H1 (cell line): ENCODE data around the gene SHISAL1. TPM values are rescaled to one million over a fixed set of nuclear protein-coding genes. Genes with fewer than 3 reads are reported as not detected.

Source experiments
- CTCF ChIA-PET: fragments of 300-600 bp; sonication (Branson Sonifier 250); formaldehyde crosslinking; loops from one replicate; lab custom pipeline; 2021; ENCODE audit not compliant: partially characterized antibody; lab: Charles Lee
- POLR2A ChIA-PET: fragments of 300-600 bp; sonication (Branson Sonifier 250); formaldehyde crosslinking; loops from one replicate; lab custom pipeline; 2021; ENCODE audit warnings: inconsistent platforms; ENCODE audit not compliant: partially characterized antibody; lab: Charles Lee
- DNase-seq, 2 experiments: peaks; one replicate each; pipeline versions ENCODE4 v3.0.0 to v3.0.0-alpha.2; 2010 to 2022; ENCODE audit warnings: low spot score in 2 of 2, low read depth in 1 of 2, mixed read lengths in 1 of 2
- FAIRE-seq: peaks from 2 replicates; lab custom pipeline; 2011; peaks lifted over from hg19 to GRCh38; lab: Jason Lieb, UNC
- H2AFZ ChIP-seq: 2 replicates; pipeline ENCODE4 v1.8.1; 2012; ENCODE audit warnings: low read length, inconsistent platforms
- H2AK5ac ChIP-seq: 2 replicates; pipeline ENCODE4 v1.6.1; 2013; ENCODE audit warnings: low read depth, low read length
- H2BK120ac ChIP-seq: replicated peaks from 2 replicates; pipeline ENCODE3; 2013; ENCODE audit warnings: low read depth, low read length, inconsistent platforms
- H2BK12ac ChIP-seq: 2 replicates; pipeline ENCODE4 v1.6.1; 2013; ENCODE audit warnings: low read depth, low read length
- H2BK15ac ChIP-seq: 2 replicates; pipeline ENCODE4 v1.6.1; 2013; ENCODE audit warnings: low read length
- H2BK20ac ChIP-seq: 2 replicates; pipeline ENCODE4 v1.6.1; 2013; ENCODE audit warnings: low read length
- H2BK5ac ChIP-seq: 2 replicates; pipeline ENCODE4 v1.6.1; 2013; ENCODE audit warnings: low read depth, low read length
- H3K14ac ChIP-seq: 2 replicates; pipeline ENCODE4 v1.6.1; 2013; ENCODE audit warnings: inconsistent platforms; ENCODE audit not compliant: insufficient read length
- H3K18ac ChIP-seq: 2 replicates; pipeline ENCODE4 v1.6.1; 2013; ENCODE audit warnings: low read length; ENCODE audit errors: extremely low read depth
- H3K23ac ChIP-seq: 2 replicates; pipeline ENCODE4 v1.6.1; 2013; ENCODE audit warnings: inconsistent platforms; ENCODE audit not compliant: insufficient read length
- H3K23me2 ChIP-seq: 2 replicates; pipeline ENCODE4 v1.6.1; 2013; ENCODE audit warnings: low read depth, low read length
- H3K27ac ChIP-seq: 2 replicates; pipeline ENCODE4 v1.6.1; 2011; ENCODE audit warnings: low read depth, low read length, inconsistent platforms
- H3K27me3 ChIP-seq, 4 experiments: replicated peaks in 1 of 4; 1 replicate in 1 of 4; 2 replicates in 3 of 4; pipeline versions ENCODE4 v1.6.1 to v1.8.1; 2011 to 2013; ENCODE audit warnings: low read length in 3 of 4, mild to moderate bottlenecking in 3 of 4, inconsistent platforms in 2 of 4, mixed read lengths in 2 of 4, moderate library complexity in 1 of 4; ENCODE audit not compliant: control insufficient read depth in 3 of 4, insufficient read depth in 3 of 4; ENCODE audit errors: extremely low read depth in 1 of 4
- H3K36me3 ChIP-seq, 4 experiments: 2 replicates each; pipeline versions ENCODE4 v1.6.1 to v1.8.1; 2011 to 2013; ENCODE audit warnings: mild to moderate bottlenecking in 4 of 4, low read length in 3 of 4, moderate library complexity in 2 of 4, control low read depth in 1 of 4, inconsistent platforms in 1 of 4; ENCODE audit not compliant: insufficient read depth in 4 of 4, control insufficient read depth in 2 of 4
- H3K4ac ChIP-seq: replicated peaks from 2 replicates; pipeline ENCODE3; 2013; ENCODE audit warnings: low read length, low read depth, mixed read lengths, inconsistent platforms; ENCODE audit not compliant: insufficient read length
- H3K4me1 ChIP-seq, 4 experiments: replicated peaks in 1 of 4; 1 replicate in 1 of 4; 2 replicates in 3 of 4; pipeline versions ENCODE4 v1.6.1 to v1.8.1; 2011 to 2013; ENCODE audit warnings: low read length in 3 of 4, inconsistent platforms in 2 of 4, mixed read lengths in 1 of 4; ENCODE audit not compliant: insufficient read depth in 4 of 4, control insufficient read depth in 3 of 4
- H3K4me2 ChIP-seq, 2 experiments: 2 replicates each; pipeline versions ENCODE4 v1.6.1 to v1.8.1; 2011 to 2013; ENCODE audit warnings: low read depth in 2 of 2, low read length in 2 of 2, control low read depth in 1 of 2, inconsistent platforms in 1 of 2, mild to moderate bottlenecking in 1 of 2; ENCODE audit not compliant: insufficient read depth in 1 of 2
- H3K4me3 ChIP-seq, 4 experiments: fragments of 200-600, 300-600 bp in 1 of 4; sonication (generic), shearing (Covaris generic), sonication (Bioruptor Twin) in 1 of 4; 2 replicates each; pipeline versions ENCODE4 v1.5.1 to v1.8.1; 2011 to 2016; ENCODE audit warnings: low read length in 4 of 4, low read depth in 3 of 4, control low read depth in 2 of 4, inconsistent platforms in 2 of 4, mild to moderate bottlenecking in 2 of 4, mixed read lengths in 1 of 4, moderate library complexity in 1 of 4; ENCODE audit not compliant: insufficient read depth in 2 of 4; ENCODE audit errors: extremely low read depth in 1 of 4
- H3K56ac ChIP-seq: replicated peaks from 2 replicates; pipeline ENCODE3; 2013; ENCODE audit warnings: low read depth, mild to moderate bottlenecking, mixed read lengths, low read length, inconsistent platforms; ENCODE audit not compliant: insufficient read length
- H3K79me1 ChIP-seq: 2 replicates; pipeline ENCODE4 v1.6.1; 2013; ENCODE audit warnings: low read depth, low read length, control low read depth
- H3K79me2 ChIP-seq, 2 experiments: 2 replicates each; pipeline versions ENCODE4 v1.6.1 to v1.8.1; 2012 to 2013; ENCODE audit warnings: low read length in 2 of 2, mild to moderate bottlenecking in 2 of 2, inconsistent platforms in 1 of 2; ENCODE audit not compliant: insufficient read depth in 2 of 2, control insufficient read depth in 1 of 2
- H3K9ac ChIP-seq, 4 experiments: replicated peaks in 1 of 4; 1 replicate in 1 of 4; 2 replicates in 3 of 4; pipeline versions ENCODE4 v1.6.1 to v1.8.1; 2011 to 2013; ENCODE audit warnings: low read depth in 3 of 4, low read length in 3 of 4, control low read depth in 2 of 4, mild to moderate bottlenecking in 2 of 4, moderate library complexity in 2 of 4, inconsistent platforms in 1 of 4; ENCODE audit errors: extremely low read depth in 1 of 4
- H3K9me3 ChIP-seq, 2 experiments: 2 replicates each; pipeline versions ENCODE4 v1.6.1 to v1.8.1; 2012 to 2013; ENCODE audit warnings: mild to moderate bottlenecking in 2 of 2, moderate library complexity in 2 of 2, control low read depth in 1 of 2, inconsistent platforms in 1 of 2, low read depth in 1 of 2, low read length in 1 of 2, mixed read lengths in 1 of 2; ENCODE audit not compliant: insufficient read depth in 2 of 2
- H4K20me1 ChIP-seq, 2 experiments: replicated peaks in 1 of 2; 2 replicates each; pipeline versions ENCODE3 to v1.8.1; 2011 to 2013; ENCODE audit warnings: inconsistent platforms in 2 of 2, low read length in 2 of 2, mild to moderate bottlenecking in 1 of 2; ENCODE audit not compliant: insufficient read depth in 2 of 2, control insufficient read depth in 1 of 2
- H4K5ac ChIP-seq: 2 replicates; pipeline ENCODE4 v1.6.1; 2013; ENCODE audit warnings: low read length, low read depth, mixed read lengths, inconsistent platforms; ENCODE audit not compliant: insufficient read length
- H4K8ac ChIP-seq: 2 replicates; pipeline ENCODE4 v1.8.0; 2013; ENCODE audit warnings: mild to moderate bottlenecking, moderate library complexity, low read length, inconsistent platforms; ENCODE audit not compliant: insufficient read depth; ENCODE audit errors: extremely low read depth
- H4K91ac ChIP-seq: replicated peaks from 2 replicates; pipeline ENCODE3; 2013; ENCODE audit warnings: low read length, mixed read lengths, inconsistent platforms; ENCODE audit not compliant: insufficient read length
- ASH2L ChIP-seq: fragments of 200-600, 300-600 bp; sonication (generic); IDR thresholded peaks from one replicate; pipeline ENCODE4 v1.7.1; 2017; ENCODE audit warnings: low read length
- CHD2 ChIP-seq: IDR thresholded peaks from 2 replicates; pipeline ENCODE4 v1.6.1; 2012; ENCODE audit warnings: low read length, improper control_type of control experiment
- EP300 ChIP-seq, 2 experiments: IDR thresholded peaks; 1 replicate in 1 of 2; 2 replicates in 1 of 2; pipeline ENCODE4 v1.6.1; 2011 to 2012; ENCODE audit warnings: low read depth in 2 of 2, low read length in 2 of 2, mild to moderate bottlenecking in 2 of 2, borderline replicate concordance in 1 of 2, inconsistent platforms in 1 of 2, moderate library complexity in 1 of 2
- GABPA ChIP-seq: IDR thresholded peaks from 2 replicates; pipeline ENCODE4 v1.6.1; 2011; ENCODE audit warnings: mild to moderate bottlenecking, low read length, moderate library complexity, borderline replicate concordance; ENCODE audit not compliant: insufficient read depth
- POLR2AphosphoS5 ChIP-seq: IDR thresholded peaks from 2 replicates; pipeline ENCODE4 v1.6.1; 2011; ENCODE audit warnings: low read depth, low read length
- POU5F1 ChIP-seq: IDR thresholded peaks from 2 replicates; pipeline ENCODE4 v1.6.1; 2011; ENCODE audit warnings: low read depth, mild to moderate bottlenecking, low read length, moderate library complexity
- RXRA ChIP-seq: IDR thresholded peaks from 2 replicates; pipeline ENCODE4 v1.6.1; 2011; ENCODE audit warnings: low read depth, mild to moderate bottlenecking, low read length, moderate library complexity; ENCODE audit not compliant: insufficient read depth
- SIN3A ChIP-seq, 2 experiments: IDR thresholded peaks in 1 of 2; conservative IDR thresholded peaks in 1 of 2; 2 replicates each; pipeline ENCODE4 v1.6.1; 2011 to 2012; ENCODE audit warnings: low read length in 2 of 2, improper control_type of control experiment in 1 of 2, low read depth in 1 of 2, mild to moderate bottlenecking in 1 of 2
- SIRT6 ChIP-seq: IDR thresholded peaks from one replicate; pipeline ENCODE4 v1.7.1; 2012; ENCODE audit warnings: low read length, inconsistent platforms
- SUZ12 ChIP-seq: fragments of 200-600 bp; sonication (generic); IDR thresholded peaks from 2 replicates; pipeline ENCODE4 v1.6.1; 2012; ENCODE audit warnings: mild to moderate bottlenecking, inconsistent platforms, low read length, moderate library complexity, mixed read lengths
- TAF1 ChIP-seq: IDR thresholded peaks from 2 replicates; pipeline ENCODE4 v1.6.1; 2011; ENCODE audit warnings: mild to moderate bottlenecking, low read depth, low read length
- TEAD4 ChIP-seq: IDR thresholded peaks from 2 replicates; pipeline ENCODE4 v1.6.1; 2012; ENCODE audit warnings: low read depth, low read length, inconsistent platforms, mixed read lengths
- ZNF274 ChIP-seq: IDR thresholded peaks from 2 replicates; pipeline ENCODE4 v1.7.0; 2012; ENCODE audit warnings: low read length, borderline replicate concordance; ENCODE audit errors: extremely low read depth
- WGBS, 2 experiments: shearing (Covaris generic) in 1 of 2; methylation state at CpG; one replicate each; pipeline versions ENCODE4 v1.1.6 to v1.1.7; 2013 to 2015; ENCODE audit warnings: low lambda C conversion rate in 2 of 2, mixed read lengths in 2 of 2, inconsistent platforms in 1 of 2, low coverage in 1 of 2, missing lambda C conversion rate in 1 of 2; ENCODE audit not compliant: insufficient replicate concordance in 2 of 2, insufficient coverage in 1 of 2, insufficient read length in 1 of 2; ENCODE audit errors: extremely low coverage in 1 of 2, missing lambda C conversion rate in 1 of 2; 5-methylcytosine and 5-hydroxymethylcytosine counted together
- polyA plus RNA-seq, 7 experiments: library from polyadenylated mRNA; depleted of rRNA in 3 of 7; stranded (reverse) in 5 of 7; unstranded in 2 of 7; fragments of >200 nt in 5 of 7; fragments of 200-250 nt in 2 of 7; gene quantifications; 1 replicate in 5 of 7; 2 replicates in 1 of 7; 4 replicates in 1 of 7; pipeline versions ENCODE4 v1.2.1 to v1.2.3, GENCODE V29; 2011 to 2013; ENCODE audit warnings: missing spikeins in 2 of 7, mixed read lengths in 2 of 7
- total RNA-seq: library from RNA; stranded (reverse); fragmentation: NEBNext Ultra II Directional; extraction: Animal tissue kit (Norgen Biotek cat#: 25700); gene quantifications from 2 replicates; pipeline ENCODE4 v1.2.1, GENCODE V29; 2021
- TF ChIP-seq, protein P1 (sequence below): IDR thresholded peaks from 2 replicates; pipeline ENCODE4 v1.6.1; 2012; ENCODE audit warnings: inconsistent platforms

Gene SHISAL1
- total and polyA plus RNA-seq, 2 of the 8 experiments (the other 6 are each of a cell fraction or from before 2014, with no cell fraction given), result 3.7 to 5.8 TPM

DNA sequence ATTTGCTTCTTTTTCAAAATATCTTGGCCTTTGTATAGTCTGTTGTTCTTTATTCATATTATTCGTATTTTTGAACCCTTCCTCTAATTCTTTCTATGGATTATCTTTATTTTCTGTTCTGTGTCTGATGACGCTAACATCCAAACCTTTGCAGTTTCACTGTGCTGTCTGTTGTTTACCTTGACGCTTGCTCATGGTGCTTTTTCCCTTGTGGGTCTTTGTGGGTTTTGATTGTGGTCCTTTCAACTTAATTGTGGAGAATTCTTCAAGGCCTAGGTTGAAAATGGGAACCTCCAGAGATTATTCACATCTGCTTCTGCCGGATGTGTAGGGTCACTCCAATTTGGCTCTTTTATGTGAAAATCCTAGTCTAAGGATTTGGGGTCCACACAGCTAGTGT is 97.5 kb downstream of the SHISAL1 start:
- Histone ChIP-seq H2AK5ac (no peak overlapping the region), H3K27ac (no peak overlapping the region), H3K56ac (no peak overlapping the region), H2BK20ac (no peak overlapping the region), H2BK120ac (no peak overlapping the region), H4K5ac (no peak overlapping the region), H2BK5ac (no peak overlapping the region), H3K23ac (no peak overlapping the region), H4K91ac (no peak overlapping the region), H3K36me3 (no peaks in the 10 kb centered on the region; a peak in 1 of 8 replicates), H2BK12ac (no peak overlapping the region), H3K23me2 (peaks cover 7% of the 10 kb centered on the region; the same call in 1 of the 2 replicates), H3K4ac (no peak overlapping the region), H2AFZ (no peak overlapping the region), H4K20me1 (peaks cover 0 to 5% of the 10 kb centered on the region in 2 experiments), H2BK15ac (no peak overlapping the region), H3K79me1 (no peaks in the 10 kb centered on the region), H4K8ac (no peak overlapping the region), H3K18ac (no peak overlapping the region), H3K79me2 (no peaks in the 10 kb centered on the region), H3K27me3 (no peaks in the 10 kb centered on the region), H3K9me3 (0 out of 4 replicates have a peak, but pooled peaks cover 0 to 3% of the 10 kb centered on the region in 2 experiments), H3K9ac (no peak overlapping the region), H3K4me3 (no peak overlapping the region), H3K4me1 (no peaks in the 10 kb centered on the region; a peak in 1 of 7 replicates), H3K4me2 (no peak overlapping the region), H3K14ac (no peak overlapping the region)
- ChIA-PET POLR2A (no interaction called here), CTCF (interaction anchor here (1.2 kb wide), 1 partner anchor 222 kb away, joined by 4 read pairs; no protein-coding TSS in a partner anchor)
- FAIRE-seq, result no peak
- WGBS, 2 experiments, result 86% methylated on average over 4 of the region's 4 CpGs; no CpG with 5 or more reads in 1 of the 2 experiments
- no peak for DNase-seq
- TF ChIP-seq CHD2, result no peak
- no peak for TF ChIP-seq POU5F1
- TF ChIP-seq ZNF274, result no peak
- no peak for TF ChIP-seq RXRA
- TF ChIP-seq TAF1, result no peak
- TF ChIP-seq, protein P1, sequence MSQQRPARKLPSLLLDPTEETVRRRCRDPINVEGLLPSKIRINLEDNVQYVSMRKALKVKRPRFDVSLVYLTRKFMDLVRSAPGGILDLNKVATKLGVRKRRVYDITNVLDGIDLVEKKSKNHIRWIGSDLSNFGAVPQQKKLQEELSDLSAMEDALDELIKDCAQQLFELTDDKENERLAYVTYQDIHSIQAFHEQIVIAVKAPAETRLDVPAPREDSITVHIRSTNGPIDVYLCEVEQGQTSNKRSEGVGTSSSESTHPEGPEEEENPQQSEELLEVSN, result no peak
- no peak for TF ChIP-seq ASH2L
- no peak for TF ChIP-seq TEAD4
- no peak for TF ChIP-seq SUZ12
- TF ChIP-seq SIN3A (conservative IDR thresholded peaks at IDR 0.05 in 1 of 2, IDR thresholded peaks at IDR 0.05 in 1 of 2; ENCODE audit: low read depth in 1 of 2, low read length in 2 of 2), result no peak
- no peak for TF ChIP-seq POLR2AphosphoS5
- no peak for TF ChIP-seq GABPA
- TF ChIP-seq SIRT6, result no peak
- no peak for TF ChIP-seq EP300 (IDR thresholded peaks at IDR 0.05; ENCODE audit: borderline replicate concordance in 1 of 2, low read depth in 2 of 2, low read length in 2 of 2)
